22Rv1 (cell line): ENCODE data around the gene CHST3.

Experiments used
- H3K27ac ChIP-seq: fragments of 450-650 bp; 2 replicates; pipeline ENCODE4 v1.5.1; 2017
- CTCF ChIP-seq: fragments of 450-650 bp; IDR thresholded peaks from 2 replicates; pipeline ENCODE4 v1.5.1; 2017; ENCODE audit warnings: mild to moderate bottlenecking
- ZFX ChIP-seq: fragments of 450-650 bp; IDR thresholded peaks from 2 replicates; pipeline ENCODE4 v1.6.1; 2017; ENCODE audit warnings: antibody characterized with exemption, borderline replicate concordance

The CHST3 gene

DNA sequence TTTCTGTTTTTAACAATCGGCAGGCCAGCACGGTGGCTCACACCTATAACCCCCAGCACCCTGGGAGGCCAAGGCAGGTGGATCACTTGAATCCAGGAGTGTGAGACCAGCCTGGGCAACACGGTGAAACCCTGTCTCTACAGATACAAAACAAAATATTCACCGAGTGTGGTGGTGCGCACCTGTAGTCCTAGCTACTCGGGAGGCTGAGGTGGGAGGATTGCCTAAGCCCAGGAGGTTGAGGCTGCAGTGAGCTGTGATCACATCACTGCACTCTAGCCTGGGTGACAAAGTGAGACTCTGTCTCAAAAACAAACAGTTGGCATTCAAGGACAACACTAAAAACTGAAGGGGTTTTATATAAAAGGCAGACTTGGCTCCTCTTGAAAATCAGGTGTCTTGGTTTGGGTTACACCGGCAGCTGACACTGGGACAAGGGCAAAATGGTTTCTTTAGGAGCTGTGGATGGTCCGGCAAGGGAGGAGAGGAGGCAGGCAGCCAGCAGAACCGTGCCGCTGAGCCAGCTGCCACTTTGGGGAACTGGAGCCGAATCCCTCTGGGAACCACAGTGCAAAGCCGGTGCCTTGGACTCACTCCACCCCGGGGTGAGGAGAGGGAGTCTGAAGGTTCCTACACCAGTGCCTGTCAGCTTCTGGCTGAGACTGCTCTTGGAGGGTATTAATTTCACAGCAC, 52.6 kb downstream of the CHST3 start:
- no peak overlapping the region for H3K27ac ChIP-seq
- TF ChIP-seq ZFX (no peak), CTCF (no peak)

DNA sequence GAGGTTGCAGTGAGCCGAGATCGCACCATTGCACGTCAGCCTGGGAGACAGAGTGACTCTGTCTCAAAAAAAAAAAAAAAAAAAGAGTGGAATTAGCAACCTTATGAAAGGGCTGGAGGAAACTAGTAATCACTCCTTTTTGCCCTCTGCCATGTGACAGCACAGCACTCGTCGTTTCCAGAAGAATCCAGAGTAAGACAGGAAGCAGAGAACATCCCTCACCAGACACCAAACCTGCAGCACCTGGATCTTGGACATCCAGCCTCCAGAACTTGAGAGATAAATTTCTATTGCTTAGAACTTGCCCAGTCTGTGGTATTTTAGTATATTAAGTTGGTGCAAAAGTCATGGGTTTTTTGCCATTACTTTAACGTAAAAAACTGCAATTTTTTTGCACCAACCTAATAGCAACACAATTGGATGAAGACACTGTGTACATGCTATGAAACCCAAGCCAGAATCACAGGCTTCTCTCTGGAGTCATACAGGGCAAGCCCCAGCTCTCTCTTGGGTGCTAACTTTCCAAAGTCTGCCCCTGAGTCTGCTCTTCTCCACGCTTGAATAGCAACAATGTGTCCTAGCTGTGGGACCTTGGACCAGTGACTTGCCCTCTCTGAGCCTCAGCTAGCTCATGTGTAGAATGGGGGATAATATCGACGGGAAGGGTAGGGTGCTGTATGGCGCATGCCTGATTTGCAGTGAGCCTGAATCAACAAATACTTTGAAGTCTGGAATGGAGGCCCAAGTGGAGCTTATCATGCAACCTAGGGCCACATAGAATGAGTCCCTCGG, 55.1 kb downstream of the CHST3 start:
- TF ChIP-seq ZFX, result no peak
- TF ChIP-seq CTCF, result no peak
- no peak overlapping the region for H3K27ac ChIP-seq

- no peak overlapping the region for H3K27ac ChIP-seq
- TF ChIP-seq ZFX (no peak), CTCF (no peak)
Measured at GRCh38 chr10:72020914-72021809, 57.0 kb downstream of the CHST3 start.

DNA sequence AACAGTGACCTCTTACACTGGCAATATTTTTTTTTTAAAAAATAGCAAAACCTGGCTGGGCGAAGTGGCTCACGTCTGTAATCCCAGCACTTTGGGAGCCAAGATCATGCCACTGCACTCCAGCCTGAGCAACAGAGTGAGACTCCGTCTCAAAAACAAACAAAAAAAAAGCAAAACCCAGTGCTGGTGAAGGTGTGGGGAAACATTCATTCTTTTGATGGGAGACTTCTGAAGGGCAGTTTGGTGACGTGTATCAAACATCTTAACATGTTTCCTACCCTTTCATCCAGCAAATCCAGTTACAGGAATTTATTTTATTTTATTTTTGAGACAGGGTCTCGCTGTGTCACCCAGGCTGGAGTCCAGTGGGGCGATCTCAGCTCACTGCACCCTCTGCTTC, 58.0 kb downstream of the CHST3 start:
- TF ChIP-seq CTCF, result no peak
- TF ChIP-seq ZFX, result no peak
- no peak overlapping the region for H3K27ac ChIP-seq

DNA sequence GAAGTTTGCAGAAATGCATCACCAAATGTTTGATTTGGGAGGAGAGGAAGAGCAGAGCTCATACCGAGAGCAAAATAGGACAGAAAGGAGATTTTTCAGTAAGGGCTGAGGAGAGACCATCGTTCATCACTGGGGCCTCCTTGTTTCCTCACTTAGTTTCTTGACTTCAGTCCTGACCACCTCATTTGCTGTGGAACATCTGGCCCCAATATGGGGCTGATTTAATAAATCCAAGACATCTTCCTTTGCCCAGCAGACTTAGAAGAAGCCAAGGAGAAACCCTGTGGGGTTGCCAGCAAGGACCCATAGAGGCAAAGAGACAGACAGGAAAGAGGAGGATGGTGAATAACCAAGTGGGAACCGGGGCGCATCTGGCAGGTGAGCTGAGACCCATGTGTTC, 60.4 kb downstream of the CHST3 start:
- no peak for TF ChIP-seq ZFX
- no peak for TF ChIP-seq CTCF
- H3K27ac ChIP-seq, result no peak overlapping the region

GRCh38 chr10:72025400-72025799, 61.2 kb downstream of the CHST3 start:
- TF ChIP-seq CTCF (no peak), ZFX (no peak)
- no peak overlapping the region for H3K27ac ChIP-seq
